NCI-H2196 (cell line): ENCODE results near the gene ZNF79.

Experiments
- DNase-seq: peaks from one replicate; lab custom pipeline; 2025; ENCODE audit not compliant: unreplicated experiment; lab: John Stamatoyannopoulos, UW

ZNF79 gene

GRCh38 chr9:127423476-127423933 lies 677 bp upstream of the ZNF79 start:
- no peak for DNase-seq

- DNase-seq = no peak
Measured at GRCh38 chr9:127424676-127424999, 456 bp downstream of the ZNF79 start.

- no peak for DNase-seq
Measured at GRCh38 chr9:127426756-127427155, 2.6 kb downstream of the ZNF79 start.

- DNase-seq = no peak
Measured at GRCh38 chr9:127428348-127428747, 4.2 kb downstream of the ZNF79 start.

- DNase-seq = no peak
Measured at GRCh38 chr9:127430415-127430814, 6.2 kb downstream of the ZNF79 start.

- DNase-seq = no peak
Measured at GRCh38 chr9:127437497-127438264, 13.5 kb downstream of the ZNF79 start.

- no peak for DNase-seq
Measured at GRCh38 chr9:127438394-127438793, 14.2 kb downstream of the ZNF79 start.

GRCh38 chr9:127444283-127444920 lies 20.2 kb downstream of the ZNF79 start:
- DNase-seq = no peak

- no peak for DNase-seq
Measured at GRCh38 chr9:127444921-127445850, 21.0 kb downstream of the ZNF79 start.

GRCh38 chr9:127445851-127446712 lies 21.9 kb downstream of the ZNF79 start:
- no peak for DNase-seq

- DNase-seq = no peak
Measured at GRCh38 chr9:127446713-127447415, 22.7 kb downstream of the ZNF79 start.

GRCh38 chr9:127447416-127448111 lies 23.4 kb downstream of the ZNF79 start:
- DNase-seq = no peak

- no peak for DNase-seq
Measured at GRCh38 chr9:127448112-127448805, 24.1 kb downstream of the ZNF79 start.

GRCh38 chr9:127449332-127449966 lies 25.3 kb downstream of the ZNF79 start:
- no peak for DNase-seq

GRCh38 chr9:127450243-127450760 lies 26.1 kb downstream of the ZNF79 start:
- DNase-seq = no peak

- DNase-seq = peak; percentile 94
Measured at GRCh38 chr9:127450830-127451607, 26.8 kb downstream of the ZNF79 start, which contains the start of the genes LRSAM1 and RPL12. LRSAM1 (plus strand) TSS chr9:127451510; CDS start chr9:127454528, 3,018 bp downstream. RPL12 (minus strand) TSS chr9:127451406; CDS start chr9:127451317, 89 bp downstream.

- no peak for DNase-seq
Measured at GRCh38 chr9:127451608-127451857, 27.4 kb downstream of the ZNF79 start.
